ENCODE data around the gene UBE2C. TPM values are rescaled to one million over a fixed set of nuclear protein-coding genes. Genes with fewer than 3 reads are reported as not detected.
"Not testable (repeated sequence)": the region's sequence is repeated elsewhere in the genome, so short reads cannot be mapped to it uniquely, and the experiment has no call there.

UBE2C gene
- total RNA-seq, 1 donor from 2014 or later = 22.9 TPM

DNA sequence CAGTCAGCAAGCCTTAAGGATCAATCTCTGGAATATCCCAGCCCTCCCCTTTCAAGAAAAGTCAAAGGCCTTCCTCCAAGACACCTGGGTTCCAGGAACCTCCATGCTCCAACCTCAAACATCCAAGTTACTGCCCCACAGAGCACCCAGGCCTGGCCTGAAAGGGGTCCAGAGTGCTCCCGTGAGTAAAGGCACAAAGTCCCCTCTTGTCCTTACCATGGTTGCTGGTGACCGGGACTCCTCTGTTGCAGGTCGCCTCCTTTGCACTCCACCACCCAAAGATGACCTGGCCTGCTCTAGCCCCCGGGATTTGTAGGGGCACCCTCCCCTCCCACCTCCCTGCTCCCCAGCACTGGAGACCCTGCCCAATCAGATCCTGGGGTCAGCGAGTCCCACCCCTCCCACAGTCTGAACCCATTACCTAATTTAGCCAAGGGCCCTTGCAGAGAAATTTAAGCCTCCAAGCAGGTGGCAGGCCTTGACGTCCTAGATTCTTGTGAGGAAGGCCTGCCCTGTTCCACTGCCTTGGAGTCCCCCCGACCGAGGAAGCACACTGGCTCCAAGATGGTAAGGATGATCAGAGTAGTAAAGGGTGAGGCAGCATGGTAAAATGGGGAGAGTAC lies 14.7 kb downstream of the UBE2C start, which contains the start of gene TNNC2:
TSS of gene TNNC2 (minus strand) at position 283 of the 623 bp plus-strand sequence. CDS start at position 219, 64 bp downstream.
- Mint-ChIP-seq H3K9me3 (ENCODE audit: unreplicated experiment) (no peaks in the 10 kb centered on the region), H3K4me1 (ENCODE audit: unreplicated experiment) (no peaks in the 10 kb centered on the region), H3K36me3 (ENCODE audit: low read depth, unreplicated experiment) (no peaks in the 10 kb centered on the region), H3K27ac (ENCODE audit: unreplicated experiment) (no peak within 1 kb of the TSS), H3K27me3 (ENCODE audit: unreplicated experiment) (peaks cover 5% of the 10 kb centered on the region), H3K4me3 (ENCODE audit: unreplicated experiment) (no peak within 1 kb of the TSS)
- TF ChIP-seq, protein P1, sequence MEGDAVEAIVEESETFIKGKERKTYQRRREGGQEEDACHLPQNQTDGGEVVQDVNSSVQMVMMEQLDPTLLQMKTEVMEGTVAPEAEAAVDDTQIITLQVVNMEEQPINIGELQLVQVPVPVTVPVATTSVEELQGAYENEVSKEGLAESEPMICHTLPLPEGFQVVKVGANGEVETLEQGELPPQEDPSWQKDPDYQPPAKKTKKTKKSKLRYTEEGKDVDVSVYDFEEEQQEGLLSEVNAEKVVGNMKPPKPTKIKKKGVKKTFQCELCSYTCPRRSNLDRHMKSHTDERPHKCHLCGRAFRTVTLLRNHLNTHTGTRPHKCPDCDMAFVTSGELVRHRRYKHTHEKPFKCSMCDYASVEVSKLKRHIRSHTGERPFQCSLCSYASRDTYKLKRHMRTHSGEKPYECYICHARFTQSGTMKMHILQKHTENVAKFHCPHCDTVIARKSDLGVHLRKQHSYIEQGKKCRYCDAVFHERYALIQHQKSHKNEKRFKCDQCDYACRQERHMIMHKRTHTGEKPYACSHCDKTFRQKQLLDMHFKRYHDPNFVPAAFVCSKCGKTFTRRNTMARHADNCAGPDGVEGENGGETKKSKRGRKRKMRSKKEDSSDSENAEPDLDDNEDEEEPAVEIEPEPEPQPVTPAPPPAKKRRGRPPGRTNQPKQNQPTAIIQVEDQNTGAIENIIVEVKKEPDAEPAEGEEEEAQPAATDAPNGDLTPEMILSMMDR (IDR thresholded peaks at IDR 0.05; ENCODE audit: unreplicated experiment) = no peak
- DNase-seq (ENCODE audit: low spot score) = no peak

DNA sequence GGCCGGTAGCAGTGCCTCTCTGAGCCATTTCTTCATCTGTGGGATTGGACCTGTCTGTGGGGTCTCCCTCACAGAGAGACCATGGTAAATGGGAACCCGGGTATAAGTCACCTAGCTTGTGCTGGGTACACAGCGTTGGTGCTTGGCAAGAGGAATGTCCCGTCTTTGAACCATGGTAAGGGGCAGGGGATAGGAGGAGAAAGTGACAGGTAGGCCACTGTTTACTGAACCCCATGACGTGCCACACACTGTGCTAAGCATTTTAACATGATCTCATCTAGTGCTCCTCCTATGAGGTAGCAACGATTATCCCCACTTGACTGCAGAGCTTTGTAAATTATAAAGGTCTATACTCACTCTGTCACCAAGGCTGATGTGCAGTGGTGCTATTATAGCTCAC lies 15.3 kb downstream of the UBE2C start:
- Mint-ChIP-seq H3K27ac (ENCODE audit: unreplicated experiment) (no peak overlapping the region), H3K9me3 (ENCODE audit: unreplicated experiment) (no peaks in the 10 kb centered on the region), H3K36me3 (ENCODE audit: low read depth, unreplicated experiment) (no peaks in the 10 kb centered on the region), H3K4me1 (ENCODE audit: unreplicated experiment) (no peaks in the 10 kb centered on the region), H3K27me3 (ENCODE audit: unreplicated experiment) (peaks cover 5% of the 10 kb centered on the region), H3K4me3 (ENCODE audit: unreplicated experiment) (no peak overlapping the region)
- TF ChIP-seq, protein P1 (IDR thresholded peaks at IDR 0.05; ENCODE audit: unreplicated experiment) = no peak
- no peak for DNase-seq (ENCODE audit: low spot score)

DNA sequence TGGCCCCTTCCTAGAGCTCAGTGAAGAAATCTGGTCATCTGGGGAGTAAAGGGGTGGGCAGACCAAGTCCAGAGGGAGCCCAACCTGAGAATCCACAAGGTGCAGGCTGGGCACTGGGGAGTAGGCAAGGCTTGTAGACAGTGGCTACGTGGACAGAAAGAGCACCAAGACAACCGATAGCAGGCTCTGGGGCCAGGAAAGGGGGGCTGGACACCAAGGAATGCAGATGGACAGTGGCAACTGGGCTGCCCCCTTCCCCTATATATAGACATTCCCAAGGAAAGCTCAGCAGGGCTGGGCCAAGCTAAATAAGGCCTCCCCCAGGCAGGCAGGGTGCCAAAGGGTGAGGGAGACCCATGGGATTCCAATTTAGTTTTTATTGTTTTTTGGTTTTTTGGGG lies 16.1 kb downstream of the UBE2C start:
- H3K27me3 Mint-ChIP-seq (ENCODE audit: unreplicated experiment) = peaks cover 10% of the 10 kb centered on the region
- H3K36me3 Mint-ChIP-seq (ENCODE audit: low read depth, unreplicated experiment) = no peaks in the 10 kb centered on the region
- H3K4me3 Mint-ChIP-seq (ENCODE audit: unreplicated experiment) = no peak overlapping the region
- TF ChIP-seq, protein P1 (IDR thresholded peaks at IDR 0.05; ENCODE audit: unreplicated experiment) = no peak
- no peak overlapping the region for H3K27ac Mint-ChIP-seq (ENCODE audit: unreplicated experiment)
- peaks cover 6% of the 10 kb centered on the region for H3K4me1 Mint-ChIP-seq (ENCODE audit: unreplicated experiment)
- DNase-seq (ENCODE audit: low spot score) = no peak
- H3K9me3 Mint-ChIP-seq (ENCODE audit: unreplicated experiment) = no peaks in the 10 kb centered on the region

DNA sequence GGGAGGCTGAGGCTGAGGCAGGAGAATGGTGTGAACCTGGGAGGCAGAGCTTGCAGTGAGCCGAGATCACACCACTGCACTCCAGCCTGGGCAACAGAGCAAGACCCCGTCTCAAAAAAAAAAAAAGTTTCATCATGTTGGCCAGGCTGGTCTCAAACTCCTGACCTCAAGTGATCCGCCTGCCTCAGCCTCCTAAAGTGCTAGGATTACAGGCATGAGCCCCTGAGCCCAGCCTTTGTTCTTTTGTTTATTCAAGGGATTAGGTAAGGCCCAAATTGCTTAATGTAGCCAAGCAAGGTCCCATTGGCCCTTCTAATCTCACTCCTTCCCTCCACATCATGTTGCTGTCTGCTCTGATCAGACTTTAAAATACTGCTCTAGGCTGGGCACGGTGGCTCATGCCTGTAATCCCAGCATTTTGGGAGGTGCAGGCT lies 17.2 kb downstream of the UBE2C start:
- not testable (repeated sequence) for DNase-seq (ENCODE audit: low spot score); H3K27me3 Mint-ChIP-seq (ENCODE audit: unreplicated experiment); H3K4me1 Mint-ChIP-seq (ENCODE audit: unreplicated experiment); H3K36me3 Mint-ChIP-seq (ENCODE audit: low read depth, unreplicated experiment); H3K27ac Mint-ChIP-seq (ENCODE audit: unreplicated experiment); H3K9me3 Mint-ChIP-seq (ENCODE audit: unreplicated experiment); H3K4me3 Mint-ChIP-seq (ENCODE audit: unreplicated experiment)

DNA sequence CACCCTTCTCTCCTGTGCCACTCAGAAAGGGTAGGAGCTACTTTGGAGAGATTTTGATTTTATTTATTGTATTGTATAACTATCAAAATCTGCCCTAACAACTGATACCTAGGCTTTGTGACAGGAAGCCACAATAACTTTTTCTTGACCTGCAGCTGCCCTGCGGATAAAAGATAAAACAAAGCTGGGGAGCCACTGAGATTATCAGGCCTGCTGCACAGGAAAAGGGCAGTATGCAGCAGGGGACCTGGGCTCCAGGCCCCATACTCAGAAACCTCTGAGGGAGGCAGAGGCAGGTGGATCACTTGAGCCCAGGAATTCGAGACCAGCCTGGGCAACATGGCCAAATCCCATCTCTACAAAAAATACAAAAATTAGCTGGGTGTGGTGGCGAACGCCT lies 20.2 kb downstream of the UBE2C start:
- no peaks in the 10 kb centered on the region for H3K9me3 Mint-ChIP-seq (ENCODE audit: unreplicated experiment)
- H3K4me1 Mint-ChIP-seq (ENCODE audit: unreplicated experiment) = peaks cover 6% of the 10 kb centered on the region
- DNase-seq (ENCODE audit: low spot score) = no peak
- H3K27me3 Mint-ChIP-seq (ENCODE audit: unreplicated experiment) = peaks cover 6% of the 10 kb centered on the region
- no peak overlapping the region for H3K27ac Mint-ChIP-seq (ENCODE audit: unreplicated experiment)
- TF ChIP-seq, protein P1 (IDR thresholded peaks at IDR 0.05; ENCODE audit: unreplicated experiment) = no peak
- H3K4me3 Mint-ChIP-seq (ENCODE audit: unreplicated experiment) = no peak overlapping the region
- H3K36me3 Mint-ChIP-seq (ENCODE audit: low read depth, unreplicated experiment) = no peaks in the 10 kb centered on the region

All from endothelial cell (in vitro differentiated cells).